Measurements from ENCODE around the gene VARS2. TPM values are rescaled to one million over a fixed set of nuclear protein-coding genes. Genes with fewer than 3 reads are reported as not detected.

Gene VARS2
- total RNA-seq, 4 donors from 2014 or later, result 13.1 to 64.7 (median 25.8) TPM

GRCh38 chr6:30931969-30932645, 18.1 kb downstream of the VARS2 start, which contains the start of gene SFTA2:
TSS of gene SFTA2 (minus strand) at chr6:30932170. CDS start at chr6:30932096, 74 bp downstream.
- no peak within 1 kb of the TSS for H3K27ac ChIP-seq

GRCh38 chr6:30932665-30933365, 18.8 kb downstream of the VARS2 start:
- in situ Hi-C loops (cut with MboI; ENCODE audit: low pct_ligation_motif_present in 1 of 4, low pct_unique_long_range_greater_than_20kb in 1 of 4, low sequenced_read_pairs in 3 of 4), result loop anchor here in 2 of 4 donors (10.0 to 25.0 kb wide), 2 partner anchors 112 to 129 kb away; no protein-coding TSS in a partner anchor
- DNase-seq, result no peak
- no peak for TF ChIP-seq EP300 (IDR thresholded peaks at IDR 0.05; ENCODE audit: low read depth)
- TF ChIP-seq CTCF (IDR thresholded peaks at IDR 0.05), result no peak
- TF ChIP-seq POLR2A (IDR thresholded peaks at IDR 0.05), result no peak
- no peak for TF ChIP-seq POLR2AphosphoS5 (IDR thresholded peaks at IDR 0.05)
- H3K36me3 ChIP-seq, result no peaks in the 10 kb centered on the region
- H3K4me3 ChIP-seq, result no peak overlapping the region
- H3K27me3 ChIP-seq, result no peaks in the 10 kb centered on the region
- no peaks in the 10 kb centered on the region for H3K4me1 ChIP-seq
- intact Hi-C loops (cut with DNase I; ENCODE audit: low total_unique reads), result no loop called here
- H3K27ac ChIP-seq, result no peak overlapping the region
- 82% methylated on average over 6 of the region's 6 CpGs; no CpG with 5 or more reads in 1 of the 2 donors for WGBS, 2 donors (ENCODE audit: low coverage in 1 of 2)
- H3K9me3 ChIP-seq, result peaks cover 0 to 6% of the 10 kb centered on the region in 2 donors

More at GRCh38 chr6:30931969-30932645, 18.1 kb downstream of the VARS2 start, which contains the start of gene SFTA2:
- H3K4me3 ChIP-seq, result no peak within 1 kb of the TSS
- DNase-seq, result no peak
- TF ChIP-seq POLR2AphosphoS5 (IDR thresholded peaks at IDR 0.05), result no peak
- no peak for TF ChIP-seq CTCF (IDR thresholded peaks at IDR 0.05)
- TF ChIP-seq POLR2A (IDR thresholded peaks at IDR 0.05), result no peak
- no peak for TF ChIP-seq EP300 (IDR thresholded peaks at IDR 0.05; ENCODE audit: low read depth)
- no peaks in the 10 kb centered on the region for H3K27me3 ChIP-seq
- in situ Hi-C loops (cut with MboI; ENCODE audit: low pct_ligation_motif_present in 1 of 4, low pct_unique_long_range_greater_than_20kb in 1 of 4, low sequenced_read_pairs in 3 of 4) (loop anchor here in 2 of 4 donors (10.0 to 25.0 kb wide), 2 partner anchors 113 to 130 kb away; no protein-coding TSS in a partner anchor), intact Hi-C loops (cut with DNase I; ENCODE audit: low total_unique reads) (no loop called here)
- peaks cover 0 to 6% of the 10 kb centered on the region in 2 donors for H3K9me3 ChIP-seq
- 63 to 79% methylated on average over 4 to 7 of the region's 7 CpGs for WGBS, 2 donors (ENCODE audit: low coverage in 1 of 2)
- H3K36me3 ChIP-seq, result no peaks in the 10 kb centered on the region
- H3K4me1 ChIP-seq, result no peaks in the 10 kb centered on the region

- Histone ChIP-seq H3K27me3 (peaks cover 12% of the 10 kb centered on the region), H3K36me3 (no peaks in the 10 kb centered on the region), H3K4me3 (no peak overlapping the region), H3K4me1 (no peaks in the 10 kb centered on the region), H3K27ac (no peak overlapping the region), H3K9me3 (no peaks in the 10 kb centered on the region)
- no peak for DNase-seq
- intact Hi-C loops (cut with DNase I; ENCODE audit: low total_unique reads), result no loop called here
- WGBS, 2 donors (ENCODE audit: low coverage in 1 of 2), result 37% methylated on average over 3 of the region's 3 CpGs; no CpG with 5 or more reads in 1 of the 2 donors
- TF ChIP-seq POLR2A (IDR thresholded peaks at IDR 0.05), result no peak
- TF ChIP-seq EP300 (IDR thresholded peaks at IDR 0.05; ENCODE audit: low read depth), result no peak
- no peak for TF ChIP-seq CTCF (IDR thresholded peaks at IDR 0.05)
- TF ChIP-seq POLR2AphosphoS5 (IDR thresholded peaks at IDR 0.05), result no peak
- in situ Hi-C loops (cut with MboI; ENCODE audit: low pct_ligation_motif_present in 1 of 4, low pct_unique_long_range_greater_than_20kb in 1 of 4, low sequenced_read_pairs in 3 of 4), result loop anchor here in 2 of 4 donors (10.0 to 25.0 kb wide), 2 partner anchors 110 to 127 kb away; no protein-coding TSS in a partner anchor
These were observed 21.0 kb downstream of the VARS2 start for GRCh38 chr6:30935018-30935417.

- Histone ChIP-seq H3K36me3 (no peaks in the 10 kb centered on the region), H3K4me3 (no peak overlapping the region), H3K27ac (no peak overlapping the region), H3K4me1 (no peaks in the 10 kb centered on the region), H3K27me3 (peaks cover 21% of the 10 kb centered on the region), H3K9me3 (no peaks in the 10 kb centered on the region)
- 81% methylated on average over 6 of the region's 6 CpGs; no CpG with 5 or more reads in 1 of the 2 donors for WGBS, 2 donors (ENCODE audit: low coverage in 1 of 2)
- DNase-seq, result no peak
- TF ChIP-seq POLR2AphosphoS5 (IDR thresholded peaks at IDR 0.05), result no peak
- TF ChIP-seq POLR2A (IDR thresholded peaks at IDR 0.05), result no peak
- TF ChIP-seq EP300 (IDR thresholded peaks at IDR 0.05; ENCODE audit: low read depth), result no peak
- TF ChIP-seq CTCF (IDR thresholded peaks at IDR 0.05), result no peak
- in situ Hi-C loops (cut with MboI; ENCODE audit: low pct_ligation_motif_present in 1 of 4, low pct_unique_long_range_greater_than_20kb in 1 of 4, low sequenced_read_pairs in 3 of 4), result loop anchor here in 2 of 4 donors (10.0 to 25.0 kb wide), 2 partner anchors 108 to 125 kb away; no protein-coding TSS in a partner anchor
- intact Hi-C loops (cut with DNase I; ENCODE audit: low total_unique reads), result no loop called here
These were observed 23.2 kb downstream of the VARS2 start for GRCh38 chr6:30937265-30937664.
